HCT116 (cell line): ENCODE results near the gene NAGLU. TPM values are rescaled to one million over a fixed set of nuclear protein-coding genes. Genes with fewer than 3 reads are reported as not detected.

Source experiments
- ATAC-seq: fragments of 200-7000 bp; cut with Tn5 transposase; 2 replicates; pipeline ENCODE4 v1.9.1; 2020; ENCODE audit warnings: mild to moderate bottlenecking, moderate library complexity
- BruUV-seq: library from RNA; stranded (reverse); fragments of 400-500 nt; replicated peaks from 2 replicates; lab custom pipeline; 2021; lab: Mats Ljungman, UMichigan
- CTCF ChIA-PET: fragments of 300-600 bp; sonication (Branson Sonifier 250); formaldehyde crosslinking; loops from one replicate; lab custom pipeline; 2021; ENCODE audit warnings: antibody characterized with exemption; lab: Charles Lee
- POLR2A ChIA-PET: fragments of 300-600, 350-600 bp; sonication (Branson Sonifier 250); formaldehyde crosslinking; loops from one replicate; lab custom pipeline; 2021; ENCODE audit warnings: antibody characterized with exemption; lab: Charles Lee
- RAD21 ChIA-PET, 2 experiments: fragments of 300-600 bp; sonication (Branson Sonifier 250); formaldehyde crosslinking; loops; one replicate each; lab custom pipeline; 2023; ENCODE audit warnings: low total read pairs in 2 of 2; ENCODE audit not compliant: uncharacterized antibody in 2 of 2, unreplicated experiment in 2 of 2, low non-redundant PET in 1 of 2; lab: Charles Lee
- DNase-seq: peaks from one replicate; pipeline ENCODE4 v3.0.0-alpha.2; 2010; ENCODE audit warnings: low read depth, low spot score
- H2AFZ ChIP-seq: fragments of 200-600 bp; shearing (Covaris generic), sonication (generic); 2 replicates; pipeline ENCODE4 v1.6.1; 2017; ENCODE audit warnings: low read depth, mixed run types, mixed read lengths, antibody characterized with exemption, low read length; ENCODE audit not compliant: poor library complexity, severe bottlenecking
- H3K27ac ChIP-seq: 2 replicates; pipeline ENCODE4 v1.5.1; 2012; ENCODE audit warnings: low read depth, low read length
- H3K27me3 ChIP-seq: fragments of 200-600 bp; sonication (generic); 2 replicates; pipeline ENCODE4 v1.6.1; 2016; ENCODE audit warnings: mixed run types, low read length, mixed read lengths; ENCODE audit not compliant: insufficient read depth
- H3K36me3 ChIP-seq, 2 experiments: fragments of 200-500 bp in 1 of 2; fragments of 200-600 bp in 1 of 2; sonication (Bioruptor generic) in 1 of 2; sonication (generic) in 1 of 2; 2 replicates each; pipeline versions ENCODE4 v1.5.1 to v1.6.1; 2014 to 2016; ENCODE audit warnings: low read length in 2 of 2, inconsistent platforms in 1 of 2, mixed read lengths in 1 of 2, mixed run types in 1 of 2; ENCODE audit not compliant: insufficient read depth in 2 of 2, control insufficient read depth in 1 of 2
- H3K4me1 ChIP-seq, 2 experiments: fragments of 200-600 bp in 1 of 2; sonication (generic) in 1 of 2; 2 replicates each; pipeline versions ENCODE4 v1.5.1 to v1.6.1; 2012 to 2017; ENCODE audit warnings: low read length in 2 of 2, inconsistent platforms in 1 of 2, mild to moderate bottlenecking in 1 of 2, mixed read lengths in 1 of 2, mixed run types in 1 of 2, moderate library complexity in 1 of 2; ENCODE audit not compliant: insufficient read depth in 2 of 2, control insufficient read depth in 1 of 2
- H3K4me2 ChIP-seq: fragments of 200-600 bp; sonication (generic); 2 replicates; pipeline ENCODE4 v1.6.1; 2017; ENCODE audit warnings: mixed run types, low read length, mixed read lengths
- H3K4me3 ChIP-seq, 2 experiments: fragments of 200-600 bp in 1 of 2; sonication (generic) in 1 of 2; replicated peaks in 1 of 2; 2 replicates each; pipeline ENCODE4 v1.5.1; 2011 to 2016; ENCODE audit warnings: low read length in 2 of 2, control low read depth in 1 of 2, low read depth in 1 of 2, mild to moderate bottlenecking in 1 of 2, mixed read lengths in 1 of 2, mixed run types in 1 of 2
- H3K79me2 ChIP-seq: fragments of 200-600 bp; sonication (generic); 2 replicates; pipeline ENCODE4 v1.6.1; 2017; ENCODE audit warnings: mild to moderate bottlenecking, mixed run types, low read length, moderate library complexity, mixed read lengths; ENCODE audit not compliant: insufficient read depth
- H3K9ac ChIP-seq: fragments of 200-600 bp; sonication (generic); 2 replicates; pipeline ENCODE4 v1.6.1; 2016; ENCODE audit warnings: low read length, mixed read lengths
- H3K9me2 ChIP-seq: fragments of 200-600 bp; sonication (generic), shearing (Covaris generic); 2 replicates; pipeline ENCODE4 v1.6.1; 2017; ENCODE audit warnings: mixed run types, mild to moderate bottlenecking, moderate library complexity; ENCODE audit not compliant: insufficient read depth
- H3K9me3 ChIP-seq, 2 experiments: fragments of 200-500 bp in 1 of 2; fragments of 200-600 bp in 1 of 2; sonication (Bioruptor generic) in 1 of 2; sonication (generic) in 1 of 2; 2 replicates each; pipeline ENCODE4 v1.6.1; 2014 to 2017; ENCODE audit warnings: low read length in 2 of 2, mixed read lengths in 2 of 2, inconsistent platforms in 1 of 2, low read depth in 1 of 2, mild to moderate bottlenecking in 1 of 2, mixed run types in 1 of 2, moderate library complexity in 1 of 2; ENCODE audit not compliant: control insufficient read depth in 1 of 2, insufficient read depth in 1 of 2
- H4K20me1 ChIP-seq: fragments of 200-600 bp; sonication (generic), shearing (Covaris generic); 2 replicates; pipeline ENCODE4 v1.6.1; 2017; ENCODE audit warnings: mixed run types, mild to moderate bottlenecking, moderate library complexity; ENCODE audit not compliant: insufficient read depth
- ATF3 ChIP-seq: IDR thresholded peaks from 2 replicates; pipeline ENCODE4 v1.6.1; 2012
- CBX3 ChIP-seq: IDR thresholded peaks from 2 replicates; pipeline ENCODE4 v1.6.1; 2012; ENCODE audit warnings: low read depth
- CEBPB ChIP-seq: IDR thresholded peaks from 2 replicates; pipeline ENCODE4 v1.6.1; 2012; ENCODE audit warnings: low read depth
- CTCF ChIP-seq, 3 experiments: fragments of 200-600 bp in 1 of 3; sonication (generic) in 1 of 3; IDR thresholded peaks in 2 of 3; conservative IDR thresholded peaks in 1 of 3; 2 replicates each; pipeline ENCODE4 v1.5.1; 2012 to 2017; ENCODE audit warnings: low read depth in 2 of 3, low read length in 2 of 3, antibody characterized with exemption in 1 of 3, borderline replicate concordance in 1 of 3, control low read depth in 1 of 3, mild to moderate bottlenecking in 1 of 3, mixed read lengths in 1 of 3, mixed run types in 1 of 3, moderate library complexity in 1 of 3; ENCODE audit not compliant: insufficient read depth in 1 of 3
- EZH2 ChIP-seq: fragments of 200-600 bp; sonication (generic); IDR thresholded peaks from 2 replicates; pipeline ENCODE4 v1.6.1; 2017; ENCODE audit warnings: antibody characterized with exemption, mixed run types
- FOSL1 ChIP-seq: IDR thresholded peaks from 2 replicates; pipeline ENCODE4 v1.6.1; 2012; ENCODE audit warnings: low read depth
- MAX ChIP-seq: IDR thresholded peaks from 2 replicates; pipeline ENCODE4 v1.6.1; 2012
- POLR2AphosphoS5 ChIP-seq: IDR thresholded peaks from 2 replicates; pipeline ENCODE4 v1.6.1; 2011; ENCODE audit warnings: mild to moderate bottlenecking, low read depth, low read length, moderate library complexity
- RAD21 ChIP-seq: IDR thresholded peaks from 2 replicates; pipeline ENCODE4 v1.6.1; 2012; ENCODE audit warnings: low read depth, mild to moderate bottlenecking
- REST ChIP-seq: IDR thresholded peaks from 2 replicates; pipeline ENCODE4 v1.6.1; 2012; ENCODE audit warnings: low read depth
- SIN3A ChIP-seq: IDR thresholded peaks from 2 replicates; pipeline ENCODE4 v1.6.1; 2012; ENCODE audit warnings: low read depth
- SP1 ChIP-seq: IDR thresholded peaks from 2 replicates; pipeline ENCODE4 v1.6.1; 2012; ENCODE audit warnings: low read depth
- SRF ChIP-seq: IDR thresholded peaks from 2 replicates; pipeline ENCODE4 v1.6.1; 2012; ENCODE audit warnings: low read depth
- TCF7L2 ChIP-seq: IDR thresholded peaks from 2 replicates; pipeline ENCODE4 v1.7.0; 2011; ENCODE audit warnings: borderline replicate concordance, inconsistent platforms; ENCODE audit not compliant: insufficient read depth, insufficient read length; ENCODE audit errors: extremely low read depth
- intact Hi-C: fragments of 100-400 bp; cut with micrococcal nuclease; formaldehyde crosslinking; loops from 2 replicates; pipeline ENCODE4 v1.10.0; 2022
- total RNA-seq: library from RNA; stranded (reverse); gene quantifications from one replicate; pipeline ENCODE4 v1.2.1, GENCODE V29; 2021; ENCODE audit not compliant: unreplicated experiment

NAGLU gene
- total RNA-seq, 1 experiment from 2014 or later: 17.7 TPM

- no peaks in the 10 kb centered on the region for H3K27me3 ChIP-seq
- peak overlapping the region; percentile 61 for H3K9ac ChIP-seq
- H3K36me3 ChIP-seq: no peaks in the 10 kb centered on the region
- no peaks in the 10 kb centered on the region for H3K9me3 ChIP-seq
- intact Hi-C loops: no loop called here
- no TSS peak for BruUV-seq
- DNase-seq (no peak), ATAC-seq (peak; percentile 25)
- POLR2A ChIA-PET: interaction anchor here (2.0 kb wide), 1 partner anchor 12 kb away, joined by 5 read pairs; no protein-coding TSS in a partner anchor
- H3K27ac ChIP-seq: peak overlapping the region; percentile 60
- H4K20me1 ChIP-seq: no peaks in the 10 kb centered on the region
- H3K4me1 ChIP-seq: peaks cover 25 to 53% of the 10 kb centered on the region in 2 experiments
- H3K9me2 ChIP-seq: no peaks in the 10 kb centered on the region
- RAD21 ChIA-PET: no interaction called here
- peak overlapping the region; percentile 95 for H2AFZ ChIP-seq
- peak overlapping the region; percentile 32 to 55 for H3K4me3 ChIP-seq
- TF ChIP-seq REST (no peak), TCF7L2 (no peak), POLR2AphosphoS5 (peak; percentile 22; the same call in 1 of the 2 replicates), SRF (no peak), FOSL1 (no peak), CBX3 (0 out of 2 replicates have a peak, but pooled peaks have one; percentile 10), CTCF (IDR thresholded peaks at IDR 0.05 in 2 of 3, conservative IDR thresholded peaks at IDR 0.05 in 1 of 3; ENCODE audit: borderline replicate concordance in 1 of 3, insufficient read depth in 1 of 3, low read depth in 2 of 3, low read length in 2 of 3) (peak in 2 of 3 experiments; percentile 31 to 36; a peak in 3 of 6 replicates), RAD21 (peak; percentile 27; the same call in 1 of the 2 replicates), ATF3 (no peak), SIN3A (no peak), MAX (peak; percentile 67), SP1 (no peak), EZH2 (no peak), CEBPB (no peak)
- CTCF ChIA-PET: interaction anchor here (1.3 kb wide), 1 partner anchor 124 kb away, joined by 3 read pairs; no protein-coding TSS in a partner anchor
- H3K79me2 ChIP-seq: no peaks in the 10 kb centered on the region
- peak overlapping the region; percentile 80 for H3K4me2 ChIP-seq
These were observed 4.3 kb upstream of the NAGLU start for GRCh38 chr17:42531455-42532354.
